Measurements from ENCODE around the gene DNAJC17.

DNAJC17 gene

GRCh38 chr15:40789119-40789518 is 18.2 kb downstream of the DNAJC17 start:
- DNase-seq = no peak

- DNase-seq = no peak
These were observed 19.3 kb downstream of the DNAJC17 start for GRCh38 chr15:40787991-40788390.

- DNase-seq = peak; percentile 93
These were observed 19.9 kb downstream of the DNAJC17 start for GRCh38 chr15:40787344-40787841.

GRCh38 chr15:40785814-40786213 is 21.5 kb downstream of the DNAJC17 start:
- peak; percentile 25 for DNase-seq

- DNase-seq = no peak
These were observed 22.1 kb downstream of the DNAJC17 start for GRCh38 chr15:40785164-40785563.

GRCh38 chr15:40782609-40783227 is 24.6 kb downstream of the DNAJC17 start:
- DNase-seq = peak; percentile 34

GRCh38 chr15:40776537-40777141 is 30.6 kb downstream of the DNAJC17 start:
- no peak for DNase-seq

GRCh38 chr15:40775740-40776536 is 31.3 kb downstream of the DNAJC17 start:
- DNase-seq = no peak

- DNase-seq = no peak
These were observed 32.3 kb downstream of the DNAJC17 start for GRCh38 chr15:40775007-40775406.

GRCh38 chr15:40773902-40774301 is 33.4 kb downstream of the DNAJC17 start:
- no peak for DNase-seq

- DNase-seq = no peak
These were observed 33.8 kb downstream of the DNAJC17 start for GRCh38 chr15:40773496-40773895.

- no peak for DNase-seq
These were observed 35.3 kb downstream of the DNAJC17 start for GRCh38 chr15:40772014-40772413.

GRCh38 chr15:40771242-40771641 is 36.0 kb downstream of the DNAJC17 start:
- DNase-seq = no peak

- peak; percentile 38 for DNase-seq
These were observed 37.0 kb downstream of the DNAJC17 start for GRCh38 chr15:40770147-40770721.

- peak; percentile 38 for DNase-seq
These were observed 37.8 kb downstream of the DNAJC17 start, which contains the start of gene C15orf62 for GRCh38 chr15:40769274-40770146. Gene C15orf62, plus strand, starts transcription at chr15:40769980. Its CDS starts 516 bp downstream, at chr15:40770496.

- DNase-seq = no peak
These were observed 38.6 kb downstream of the DNAJC17 start for GRCh38 chr15:40768521-40769273.

GRCh38 chr15:40767838-40768500 is 39.3 kb downstream of the DNAJC17 start:
- no peak for DNase-seq

GRCh38 chr15:40766906-40767837 is 40.1 kb downstream of the DNAJC17 start:
- DNase-seq = peak; percentile 7

GRCh38 chr15:40766194-40766815 is 41.0 kb downstream of the DNAJC17 start:
- no peak for DNase-seq
